Nephron progenitor cell (in vitro differentiated cells): ENCODE results near the gene PPM1D.
"Not testable (repeated sequence)": the region's sequence is repeated elsewhere in the genome, so short reads cannot be mapped to it uniquely, and the experiment has no call there.

ENCODE experiments used
- DNase-seq: peaks from one replicate; pipeline ENCODE4 v3.0.0; 2021
- H3K27ac Mint-ChIP-seq: 2 replicates; pipeline ENCODE4 v1.8.0; 2021; ENCODE audit warnings: mild to moderate bottlenecking, moderate library complexity, mixed read lengths
- H3K27me3 Mint-ChIP-seq: 2 replicates; pipeline ENCODE4 v1.8.0; 2021; ENCODE audit warnings: mild to moderate bottlenecking, low read depth, mixed read lengths; ENCODE audit not compliant: poor library complexity
- H3K36me3 Mint-ChIP-seq: 2 replicates; pipeline ENCODE4 v1.8.0; 2021; ENCODE audit warnings: low read depth, mixed read lengths
- H3K4me1 Mint-ChIP-seq: 2 replicates; pipeline ENCODE4 v1.8.0; 2021; ENCODE audit warnings: mixed read lengths
- H3K4me3 Mint-ChIP-seq: 2 replicates; pipeline ENCODE4 v1.8.0; 2021; ENCODE audit warnings: mild to moderate bottlenecking, moderate library complexity, mixed read lengths
- H3K9me3 Mint-ChIP-seq: 2 replicates; pipeline ENCODE4 v1.8.0; 2021; ENCODE audit warnings: mild to moderate bottlenecking, moderate library complexity, mixed read lengths
- CTCF ChIP-seq: fragments of 200-600 bp; sonication (generic); IDR thresholded peaks from 2 replicates; pipeline ENCODE4 v1.5.0; 2021; ENCODE audit warnings: antibody characterized with exemption

The PPM1D gene

DNA sequence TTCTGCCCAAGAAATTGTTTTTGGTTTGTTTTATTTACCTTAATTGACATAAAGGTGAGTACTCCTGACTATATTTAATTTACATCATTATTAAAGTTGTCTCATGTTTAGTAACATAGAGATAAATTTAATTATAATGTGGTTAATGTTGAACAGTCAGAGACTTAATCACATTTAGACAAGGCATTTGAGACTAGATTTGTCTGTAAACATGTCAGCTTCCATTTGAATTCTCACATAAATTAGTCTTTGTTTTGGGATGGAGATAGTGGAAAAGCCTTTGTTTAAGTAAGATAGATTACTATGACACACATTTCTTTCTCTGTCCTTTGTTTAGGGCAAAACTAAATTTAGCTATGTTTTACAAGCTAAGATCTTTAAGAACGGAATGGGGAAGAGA, 59.2 kb downstream of the PPM1D start:
- DNase-seq, result no peak
- no peak for TF ChIP-seq CTCF
- H3K4me1 Mint-ChIP-seq, result no peaks in the 10 kb centered on the region
- no peaks in the 10 kb centered on the region for H3K27me3 Mint-ChIP-seq
- H3K27ac Mint-ChIP-seq, result no peak overlapping the region
- no peaks in the 10 kb centered on the region for H3K9me3 Mint-ChIP-seq
- peaks cover 74% of the 10 kb centered on the region for H3K36me3 Mint-ChIP-seq
- no peak overlapping the region for H3K4me3 Mint-ChIP-seq

- no peaks in the 10 kb centered on the region for H3K27me3 Mint-ChIP-seq
- DNase-seq, result no peak
- no peak overlapping the region for H3K27ac Mint-ChIP-seq
- H3K36me3 Mint-ChIP-seq, result peaks cover 72% of the 10 kb centered on the region
- H3K4me3 Mint-ChIP-seq, result no peak overlapping the region
- TF ChIP-seq CTCF, result no peak
- H3K9me3 Mint-ChIP-seq, result no peaks in the 10 kb centered on the region
- no peaks in the 10 kb centered on the region for H3K4me1 Mint-ChIP-seq
Measured at GRCh38 chr17:60661489-60661888, 61.5 kb downstream of the PPM1D start.

- TF ChIP-seq CTCF, result no peak
- Mint-ChIP-seq H3K27me3 (no peaks in the 10 kb centered on the region), H3K4me1 (no peaks in the 10 kb centered on the region), H3K9me3 (no peaks in the 10 kb centered on the region), H3K4me3 (no peak overlapping the region), H3K27ac (no peak overlapping the region), H3K36me3 (peaks cover 58% of the 10 kb centered on the region)
- no peak for DNase-seq
Measured at GRCh38 chr17:60664022-60664421, 64.0 kb downstream of the PPM1D start.

GRCh38 chr17:60665602-60666001, 65.6 kb downstream of the PPM1D start:
- no peak for TF ChIP-seq CTCF
- H3K36me3 Mint-ChIP-seq, result peaks cover 46% of the 10 kb centered on the region
- no peak for DNase-seq
- H3K4me1 Mint-ChIP-seq, result peaks cover 6% of the 10 kb centered on the region
- no peak overlapping the region for H3K27ac Mint-ChIP-seq
- no peaks in the 10 kb centered on the region for H3K9me3 Mint-ChIP-seq
- no peak overlapping the region for H3K4me3 Mint-ChIP-seq
- no peaks in the 10 kb centered on the region for H3K27me3 Mint-ChIP-seq

GRCh38 chr17:60668741-60669140, 68.7 kb downstream of the PPM1D start:
- H3K4me1 Mint-ChIP-seq, H3K27ac Mint-ChIP-seq, H3K9me3 Mint-ChIP-seq, H3K27me3 Mint-ChIP-seq, H3K4me3 Mint-ChIP-seq, DNase-seq: not testable (repeated sequence)
- peaks cover 25% of the 10 kb centered on the region for H3K36me3 Mint-ChIP-seq

GRCh38 chr17:60671482-60671881, 71.5 kb downstream of the PPM1D start:
- H3K27ac Mint-ChIP-seq, result no peak overlapping the region
- no peak overlapping the region for H3K4me3 Mint-ChIP-seq

DNA sequence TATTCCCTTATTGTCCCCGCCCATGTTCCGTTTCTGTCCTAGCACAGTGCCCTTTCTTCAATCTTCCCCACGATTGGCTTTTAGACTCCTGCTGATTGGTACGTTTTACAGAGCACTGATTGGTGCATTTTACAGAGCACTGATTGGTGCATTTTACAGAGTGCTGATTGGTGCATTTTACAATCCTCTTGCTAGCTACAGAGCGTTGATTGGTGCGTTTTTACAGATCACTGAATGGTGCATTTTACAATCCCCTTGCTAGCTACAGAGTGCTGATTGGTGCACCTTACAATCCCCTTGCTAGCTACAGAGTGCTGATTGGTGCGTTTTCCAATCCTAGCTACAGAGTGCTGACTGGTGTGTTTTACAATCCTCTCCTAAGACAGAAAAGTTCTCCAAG, 74.6 kb downstream of the PPM1D start:
- DNase-seq, H3K4me3 Mint-ChIP-seq, H3K27ac Mint-ChIP-seq, H3K36me3 Mint-ChIP-seq, H3K9me3 Mint-ChIP-seq: not testable (repeated sequence)
- H3K4me1 Mint-ChIP-seq, result peaks cover 26% of the 10 kb centered on the region
- H3K27me3 Mint-ChIP-seq, result peaks cover 18% of the 10 kb centered on the region

More at GRCh38 chr17:60671482-60671881, 71.5 kb downstream of the PPM1D start:
- H3K27me3 Mint-ChIP-seq, result peaks cover 14% of the 10 kb centered on the region
- DNase-seq, result no peak
- H3K36me3 Mint-ChIP-seq, result peaks cover 6% of the 10 kb centered on the region
- TF ChIP-seq CTCF, result no peak
- peaks cover 5% of the 10 kb centered on the region for H3K9me3 Mint-ChIP-seq
- peaks cover 6% of the 10 kb centered on the region for H3K4me1 Mint-ChIP-seq
